Measurements from ENCODE around the gene NXPE3. TPM values are rescaled to one million over a fixed set of nuclear protein-coding genes. Genes with fewer than 3 reads are reported as not detected.

The NXPE3 gene
- polyA plus RNA-seq, 3 donors = 14.6 to 35.8 (median 19.8) TPM

- no peak overlapping the region for H3K4me2 ChIP-seq (replicated peaks; ENCODE audit: extremely low read depth, low read length, poor library complexity, severe bottlenecking)
- Mint-ChIP-seq H3K27me3 (ENCODE audit: low read depth in 3 of 3) (no peaks in the 10 kb centered on the region), H3K4me1 (peaks cover 43% of the 10 kb centered on the region), H3K27ac (peak overlapping the region; percentile 94 to 98 (median 95)), H3K36me3 (peaks cover 14% of the 10 kb centered on the region in 2 donors), H3K9me3 (peaks cover 0 to 6% (median 0%) of the 10 kb centered on the region in 7 donors), H3K4me3 (no peak overlapping the region)
- H3K79me2 ChIP-seq (ENCODE audit: insufficient read depth, low read length) = peaks cover 38% of the 10 kb centered on the region
- peaks cover 24% of the 10 kb centered on the region for H4K20me1 ChIP-seq (ENCODE audit: insufficient read depth, low read length)
- peak overlapping the region; percentile 53 to 96 for H3K27ac ChIP-seq (ENCODE audit: low read depth in 1 of 2, low read length in 2 of 2)
- DNase-seq = no peak
- H3K9ac ChIP-seq (ENCODE audit: insufficient read depth, low read length, poor library complexity, severe bottlenecking) = no peak overlapping the region
- TF ChIP-seq CTCF (IDR thresholded peaks at IDR 0.05) = no peak
- 92% methylated on average over 2 of the region's 2 CpGs for WGBS (ENCODE audit: insufficient coverage)
- no peaks in the 10 kb centered on the region for H3K9me3 ChIP-seq (replicated peaks in 1 of 2; ENCODE audit: control insufficient read depth in 1 of 2, insufficient read depth in 1 of 2, low read length in 2 of 2)
- H3K4me1 ChIP-seq (ENCODE audit: control insufficient read depth in 1 of 2, insufficient read depth in 2 of 2, low read length in 2 of 2) = peaks cover 40 to 49% of the 10 kb centered on the region in 2 donors
- peak overlapping the region; percentile 6 for H2AFZ ChIP-seq (ENCODE audit: insufficient read depth, low read depth, low read length, poor library complexity, severe bottlenecking)
- intact Hi-C loops (cut with micrococcal nuclease) = loop anchor here (5.0 to 10.0 kb wide), 2 partner anchors 34 to 178 kb away; no protein-coding TSS in a partner anchor
- H3K4me3 ChIP-seq (replicated peaks in 1 of 3; ENCODE audit: low read depth in 2 of 3, low read length in 3 of 3) = no peak overlapping the region
- H3K27me3 ChIP-seq (ENCODE audit: control insufficient read depth in 2 of 2, insufficient read depth in 2 of 2, low read length in 2 of 2) = no peaks in the 10 kb centered on the region
- H3K36me3 ChIP-seq (replicated peaks in 1 of 2; ENCODE audit: control insufficient read depth in 1 of 2, insufficient read depth in 2 of 2, low read length in 2 of 2) = peaks cover 1 to 8% of the 10 kb centered on the region in 2 donors
Measured at GRCh38 chr3:101846709-101847108, 67.7 kb downstream of the NXPE3 start.

GRCh38 chr3:101847328-101847727 is 68.3 kb downstream of the NXPE3 start:
- no CpG with 5 or more reads among the region's 3 CpGs for WGBS (ENCODE audit: insufficient coverage)
- Histone ChIP-seq H3K27me3 (ENCODE audit: control insufficient read depth in 2 of 2, insufficient read depth in 2 of 2, low read length in 2 of 2) (no peaks in the 10 kb centered on the region), H3K36me3 (replicated peaks in 1 of 2; ENCODE audit: control insufficient read depth in 1 of 2, insufficient read depth in 2 of 2, low read length in 2 of 2) (peaks cover 7 to 14% of the 10 kb centered on the region in 2 donors), H3K9me3 (replicated peaks in 1 of 2; ENCODE audit: control insufficient read depth in 1 of 2, insufficient read depth in 1 of 2, low read length in 2 of 2) (no peaks in the 10 kb centered on the region), H3K27ac (ENCODE audit: low read depth in 1 of 2, low read length in 2 of 2) (peak overlapping the region; percentile 78 to 96), H3K4me3 (replicated peaks in 1 of 3; ENCODE audit: low read depth in 2 of 3, low read length in 3 of 3) (peak overlapping the region in 1 of 3 experiments; percentile 100), H3K4me2 (replicated peaks; ENCODE audit: extremely low read depth, low read length, poor library complexity, severe bottlenecking) (peak overlapping the region; percentile 75), H3K79me2 (ENCODE audit: insufficient read depth, low read length) (peaks cover 44% of the 10 kb centered on the region), H3K9ac (ENCODE audit: insufficient read depth, low read length, poor library complexity, severe bottlenecking) (no peak overlapping the region), H3K4me1 (ENCODE audit: control insufficient read depth in 1 of 2, insufficient read depth in 2 of 2, low read length in 2 of 2) (peaks cover 41 to 49% of the 10 kb centered on the region in 2 donors), H2AFZ (ENCODE audit: insufficient read depth, low read depth, low read length, poor library complexity, severe bottlenecking) (peak overlapping the region; percentile 8), H4K20me1 (ENCODE audit: insufficient read depth, low read length) (peaks cover 30% of the 10 kb centered on the region)
- no peaks in the 10 kb centered on the region for H3K27me3 Mint-ChIP-seq (ENCODE audit: low read depth in 3 of 3)
- H3K4me1 Mint-ChIP-seq = peaks cover 43% of the 10 kb centered on the region
- peak overlapping the region; percentile 94 to 98 (median 96) for H3K27ac Mint-ChIP-seq
- intact Hi-C loops (cut with micrococcal nuclease) = loop anchor here (5.0 to 10.0 kb wide), 2 partner anchors 35 to 177 kb away; no protein-coding TSS in a partner anchor
- no peak for TF ChIP-seq CTCF (IDR thresholded peaks at IDR 0.05)
- peak; percentile 73 to 91 (median 85) for DNase-seq
- H3K4me3 Mint-ChIP-seq = peak overlapping the region in 1 of 2 donors; percentile 65
- H3K36me3 Mint-ChIP-seq = peaks cover 20% of the 10 kb centered on the region in 2 donors
- H3K9me3 Mint-ChIP-seq = peaks cover 0 to 6% (median 0%) of the 10 kb centered on the region in 7 donors

Measured in CD14-positive monocyte (primary cell).